TTC549 (cell line): Measurements from ENCODE around the gene LDLRAD4.

ENCODE experiments used
- FAIRE-seq: peaks from 2 replicates; lab custom pipeline; 2012; peaks lifted over from hg19 to GRCh38; lab: Jason Lieb, UNC

LDLRAD4 gene

GRCh38 chr18:13492314-13492713, 273.8 kb downstream of the LDLRAD4 start:
- FAIRE-seq = no peak

- FAIRE-seq = no peak
These were observed 274.5 kb downstream of the LDLRAD4 start for GRCh38 chr18:13493079-13493478.

GRCh38 chr18:13493725-13494124, 275.2 kb downstream of the LDLRAD4 start:
- FAIRE-seq = no peak

- FAIRE-seq = no peak
These were observed 276.4 kb downstream of the LDLRAD4 start for GRCh38 chr18:13494871-13495445.

GRCh38 chr18:13495961-13496360, 277.4 kb downstream of the LDLRAD4 start:
- no peak for FAIRE-seq

GRCh38 chr18:13496691-13497281, 278.2 kb downstream of the LDLRAD4 start:
- FAIRE-seq = no peak

GRCh38 chr18:13499803-13500202, 281.2 kb downstream of the LDLRAD4 start:
- no peak for FAIRE-seq

GRCh38 chr18:13500227-13500865, 281.8 kb downstream of the LDLRAD4 start:
- no peak for FAIRE-seq

- FAIRE-seq = no peak
These were observed 282.4 kb downstream of the LDLRAD4 start for GRCh38 chr18:13500869-13501542.

GRCh38 chr18:13501543-13501887, 283.0 kb downstream of the LDLRAD4 start:
- no peak for FAIRE-seq

- no peak for FAIRE-seq
These were observed 283.3 kb downstream of the LDLRAD4 start for GRCh38 chr18:13501891-13502290.

- FAIRE-seq = no peak
These were observed 284.0 kb downstream of the LDLRAD4 start for GRCh38 chr18:13502585-13502984.

GRCh38 chr18:13503836-13504235, 285.3 kb downstream of the LDLRAD4 start:
- FAIRE-seq = no peak

GRCh38 chr18:13505780-13506345, 287.3 kb downstream of the LDLRAD4 start:
- FAIRE-seq = no peak

GRCh38 chr18:13510594-13510993, 292.0 kb downstream of the LDLRAD4 start:
- FAIRE-seq = no peak

- FAIRE-seq = no peak
These were observed 293.5 kb downstream of the LDLRAD4 start for GRCh38 chr18:13511961-13512577.

- FAIRE-seq = no peak
These were observed 294.5 kb downstream of the LDLRAD4 start for GRCh38 chr18:13513021-13513420.

GRCh38 chr18:13513481-13513880, 294.9 kb downstream of the LDLRAD4 start:
- FAIRE-seq = no peak

- no peak for FAIRE-seq
These were observed 296.0 kb downstream of the LDLRAD4 start for GRCh38 chr18:13514558-13514957.

GRCh38 chr18:13516855-13517254, 298.3 kb downstream of the LDLRAD4 start:
- FAIRE-seq = no peak

GRCh38 chr18:13517369-13517768, 298.8 kb downstream of the LDLRAD4 start:
- no peak for FAIRE-seq

- FAIRE-seq = no peak
These were observed 299.8 kb downstream of the LDLRAD4 start for GRCh38 chr18:13518382-13518781.

- no peak for FAIRE-seq
These were observed 301.7 kb downstream of the LDLRAD4 start for GRCh38 chr18:13520306-13520705.
